IPS-18a (cell line): Measurements from ENCODE around the gene CELA1.
"Not testable (repeated sequence)": the region's sequence is repeated elsewhere in the genome, so short reads cannot be mapped to it uniquely, and the experiment has no call there.

ENCODE experiments used
- H3K27ac ChIP-seq: one replicate; pipeline ENCODE4 v1.5.1; 2013; ENCODE audit warnings: low read length
- H3K27me3 ChIP-seq: one replicate; pipeline ENCODE4 v1.6.1; 2013; ENCODE audit warnings: mild to moderate bottlenecking, low read length; ENCODE audit not compliant: control insufficient read depth, insufficient read depth
- H3K36me3 ChIP-seq: one replicate; pipeline ENCODE4 v1.6.1; 2013; ENCODE audit warnings: low read depth, low read length; ENCODE audit not compliant: control insufficient read depth
- H3K4me1 ChIP-seq: one replicate; pipeline ENCODE4 v1.6.1; 2013; ENCODE audit warnings: low read depth, low read length; ENCODE audit not compliant: control insufficient read depth
- H3K4me3 ChIP-seq: one replicate; pipeline ENCODE4 v1.5.1; 2013; ENCODE audit warnings: low read length
- H3K9ac ChIP-seq: one replicate; pipeline ENCODE4 v1.6.1; 2013; ENCODE audit warnings: mild to moderate bottlenecking, low read length, moderate library complexity
- H3K9me3 ChIP-seq: one replicate; pipeline ENCODE4 v1.6.1; 2013; ENCODE audit warnings: low read depth, low read length; ENCODE audit not compliant: control insufficient read depth

The CELA1 gene

DNA sequence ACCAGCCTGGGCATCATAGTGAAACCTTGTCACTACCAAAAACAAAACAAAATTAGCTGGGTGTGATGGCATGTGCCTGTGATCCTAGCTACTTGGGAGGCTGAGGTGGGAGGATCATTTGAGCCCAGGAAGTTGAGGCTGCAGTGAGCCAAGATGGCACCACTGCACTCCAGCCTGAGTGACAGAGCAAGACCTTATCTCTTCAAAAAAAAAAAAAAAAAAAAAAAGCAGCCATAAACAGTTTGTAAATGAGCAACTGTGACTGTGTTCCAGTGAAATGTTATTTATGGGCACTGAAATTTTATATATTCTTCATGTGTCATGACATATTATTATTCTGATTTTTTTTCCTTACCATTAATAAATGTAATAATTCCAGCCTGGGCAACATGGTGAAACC is 9.1 kb downstream of the CELA1 start:
- not testable (repeated sequence) for H3K9me3 ChIP-seq, H3K27me3 ChIP-seq, H3K4me1 ChIP-seq, H3K4me3 ChIP-seq, H3K9ac ChIP-seq, H3K27ac ChIP-seq, H3K36me3 ChIP-seq

DNA sequence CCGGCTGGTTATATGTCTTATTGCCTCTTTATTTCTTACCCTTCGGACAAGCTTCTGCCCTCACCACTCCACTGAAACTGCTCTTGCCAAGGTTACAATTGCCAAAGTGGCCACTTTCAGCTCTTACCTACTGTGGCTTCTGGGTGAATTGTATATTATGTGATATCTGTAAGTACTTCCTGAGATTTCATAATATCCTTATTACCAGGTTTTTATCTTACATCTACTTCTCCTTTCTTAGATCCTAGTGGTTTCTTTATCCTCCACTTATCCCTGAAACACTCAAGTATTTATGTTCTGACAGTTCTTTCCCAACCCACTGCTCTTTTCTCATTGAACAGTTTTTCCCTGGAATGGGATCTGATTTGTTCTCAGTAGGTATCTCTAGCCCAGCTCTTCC is 10.5 kb downstream of the CELA1 start:
- no peak overlapping the region for H3K27ac ChIP-seq

GRCh38 chr12:51334764-51335163 is 11.7 kb downstream of the CELA1 start:
- no peaks in the 10 kb centered on the region for H3K36me3 ChIP-seq
- H3K27me3 ChIP-seq, result no peaks in the 10 kb centered on the region
- H3K4me1 ChIP-seq, result no peaks in the 10 kb centered on the region
- H3K27ac ChIP-seq, result no peak overlapping the region
- no peak overlapping the region for H3K4me3 ChIP-seq
- H3K9me3 ChIP-seq, result no peaks in the 10 kb centered on the region
- H3K9ac ChIP-seq, result no peak overlapping the region

More for the DNA sequence above, 10.5 kb downstream of the CELA1 start:
- Histone ChIP-seq H3K27me3 (no peaks in the 10 kb centered on the region), H3K4me3 (no peak overlapping the region), H3K9me3 (no peaks in the 10 kb centered on the region), H3K36me3 (no peaks in the 10 kb centered on the region), H3K4me1 (peaks cover under 1% of the 10 kb centered on the region), H3K9ac (no peak overlapping the region)

GRCh38 chr12:51333536-51333935 is 12.9 kb downstream of the CELA1 start:
- Histone ChIP-seq H3K27me3 (no peaks in the 10 kb centered on the region), H3K9ac (no peak overlapping the region), H3K27ac (no peak overlapping the region), H3K4me1 (no peaks in the 10 kb centered on the region), H3K36me3 (no peaks in the 10 kb centered on the region), H3K4me3 (no peak overlapping the region), H3K9me3 (no peaks in the 10 kb centered on the region)

GRCh38 chr12:51330186-51330585 is 16.3 kb downstream of the CELA1 start:
- Histone ChIP-seq H3K4me3 (no peak overlapping the region), H3K9ac (no peak overlapping the region), H3K27ac (no peak overlapping the region), H3K27me3 (no peaks in the 10 kb centered on the region), H3K4me1 (no peaks in the 10 kb centered on the region), H3K36me3 (no peaks in the 10 kb centered on the region), H3K9me3 (no peaks in the 10 kb centered on the region)

GRCh38 chr12:51329742-51330141 is 16.7 kb downstream of the CELA1 start:
- no peak overlapping the region for H3K4me3 ChIP-seq
- H3K9ac ChIP-seq, result no peak overlapping the region

GRCh38 chr12:51328587-51328986 is 17.9 kb downstream of the CELA1 start:
- Histone ChIP-seq H3K9ac (no peak overlapping the region), H3K9me3 (no peaks in the 10 kb centered on the region), H3K4me1 (no peaks in the 10 kb centered on the region), H3K36me3 (no peaks in the 10 kb centered on the region), H3K27ac (no peak overlapping the region), H3K27me3 (no peaks in the 10 kb centered on the region), H3K4me3 (no peak overlapping the region)

More at GRCh38 chr12:51329742-51330141, 16.7 kb downstream of the CELA1 start:
- H3K27ac ChIP-seq, result no peak overlapping the region
- no peaks in the 10 kb centered on the region for H3K36me3 ChIP-seq
- no peaks in the 10 kb centered on the region for H3K9me3 ChIP-seq
- H3K4me1 ChIP-seq, result no peaks in the 10 kb centered on the region
- no peaks in the 10 kb centered on the region for H3K27me3 ChIP-seq

GRCh38 chr12:51326698-51327439 is 19.6 kb downstream of the CELA1 start:
- Histone ChIP-seq H3K9ac (no peak overlapping the region), H3K4me1 (no peaks in the 10 kb centered on the region), H3K4me3 (no peak overlapping the region), H3K27me3 (no peaks in the 10 kb centered on the region), H3K36me3 (no peaks in the 10 kb centered on the region), H3K27ac (no peak overlapping the region), H3K9me3 (no peaks in the 10 kb centered on the region)

DNA sequence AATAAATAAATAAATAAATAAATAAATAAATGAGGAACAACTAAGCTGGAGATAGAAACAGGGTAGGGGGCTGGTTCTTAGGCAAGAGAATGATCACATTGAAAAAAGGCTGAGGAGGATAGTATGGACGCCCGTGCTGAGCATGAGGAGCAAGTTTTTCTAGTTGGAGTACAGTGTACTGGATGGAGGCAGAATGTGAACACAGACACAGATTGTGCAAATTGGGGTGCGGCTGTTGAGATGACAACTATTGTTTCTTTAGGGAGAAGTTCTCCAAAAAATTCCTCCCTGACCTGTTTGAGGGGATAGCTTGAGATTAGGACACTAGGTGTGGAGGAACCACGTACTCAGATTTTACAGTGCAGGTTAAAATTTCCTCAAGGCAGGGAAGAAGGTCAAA is 21.5 kb downstream of the CELA1 start:
- H3K4me1 ChIP-seq, result peaks cover 9% of the 10 kb centered on the region
- no peaks in the 10 kb centered on the region for H3K36me3 ChIP-seq
- no peaks in the 10 kb centered on the region for H3K9me3 ChIP-seq
- no peaks in the 10 kb centered on the region for H3K27me3 ChIP-seq
- H3K4me3 ChIP-seq, result no peak overlapping the region
- no peak overlapping the region for H3K9ac ChIP-seq
- no peak overlapping the region for H3K27ac ChIP-seq

DNA sequence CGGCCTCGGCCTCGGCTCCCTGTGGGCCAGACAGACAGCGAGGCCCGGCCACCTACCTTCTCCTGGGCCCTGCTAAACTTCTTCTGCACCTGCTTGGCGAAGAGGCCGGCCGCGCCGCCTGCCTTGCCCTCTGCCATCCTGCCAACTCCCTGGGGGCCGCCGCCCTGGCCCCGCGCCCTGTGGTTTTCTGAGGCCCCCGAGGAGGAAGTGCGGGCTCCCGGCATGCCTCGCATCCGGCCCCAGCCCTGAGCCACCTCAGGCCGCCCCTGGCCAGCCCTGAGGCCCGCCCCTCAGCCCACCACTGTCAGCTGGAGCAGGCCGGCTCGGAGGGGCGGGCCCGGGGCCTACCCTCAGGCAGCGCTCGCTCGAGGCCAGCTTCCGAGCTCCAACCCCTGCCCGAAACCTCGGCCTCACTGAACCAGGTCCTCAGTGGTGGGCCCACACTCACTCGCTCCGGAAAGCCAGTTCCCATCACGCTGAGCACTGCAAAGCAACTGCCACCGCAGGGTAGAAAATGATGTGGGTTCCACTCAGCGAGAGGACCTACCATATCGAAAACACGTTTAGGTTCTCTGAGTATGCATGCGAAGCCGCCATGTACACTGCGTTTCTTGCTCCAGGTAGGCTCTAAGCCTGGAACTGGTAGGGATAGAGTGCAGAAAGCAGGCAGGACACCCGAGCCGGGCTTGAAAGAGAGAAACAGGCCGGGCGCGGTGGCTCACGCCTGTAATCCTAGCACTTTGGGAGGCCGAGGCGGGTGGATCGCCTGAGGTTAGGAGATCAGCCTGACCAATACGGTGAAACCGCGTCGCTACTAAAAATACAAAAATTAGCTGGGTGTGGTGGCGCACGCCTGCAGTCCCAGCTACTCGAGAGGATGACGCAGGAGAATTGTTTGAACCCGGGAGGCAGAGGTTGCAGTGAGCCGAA is 22.2 kb downstream of the CELA1 start, which contains the start of gene BIN2:
BIN2 (minus strand) TSS at position 209 of the 930 bp plus-strand sequence; CDS start at position 137, 72 bp downstream.
- Histone ChIP-seq H3K9ac (no peak within 1 kb of the TSS), H3K27me3 (no peaks in the 10 kb centered on the region), H3K4me3 (no peak within 1 kb of the TSS), H3K36me3 (no peaks in the 10 kb centered on the region), H3K9me3 (no peaks in the 10 kb centered on the region), H3K4me1 (peaks cover 9% of the 10 kb centered on the region), H3K27ac (no peak within 1 kb of the TSS)

DNA sequence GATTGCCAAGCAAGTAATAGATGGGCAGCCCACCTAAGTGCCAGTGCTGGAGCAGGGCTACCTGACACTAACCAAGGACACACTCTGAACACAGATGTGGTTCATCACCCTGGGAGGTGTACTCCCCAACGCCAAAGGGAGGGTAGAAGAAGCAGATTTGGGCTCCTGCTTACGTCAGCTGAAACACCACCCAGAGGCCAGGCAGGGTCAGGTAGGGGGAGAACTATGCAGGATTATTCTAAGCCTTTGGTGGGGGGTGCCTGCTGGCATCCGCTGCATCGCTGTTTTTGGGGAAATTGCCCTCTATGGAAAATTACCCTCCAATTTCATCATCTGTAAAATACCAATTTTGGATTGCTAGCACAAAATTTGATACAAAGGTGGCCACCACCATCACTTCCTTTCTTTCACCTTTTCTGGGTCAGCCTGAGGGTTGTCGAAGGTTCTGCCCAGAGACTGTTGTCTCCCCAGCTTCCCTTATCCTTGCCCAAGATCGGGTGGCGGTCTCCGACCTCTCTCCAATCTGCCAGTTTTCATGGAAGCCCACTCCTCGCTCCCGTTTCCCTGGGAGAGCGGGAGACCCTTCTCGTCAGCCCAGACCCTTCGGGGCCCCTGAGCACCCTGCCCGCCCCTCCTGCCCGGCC is 23.0 kb downstream of the CELA1 start:
- H3K4me1 ChIP-seq, result peaks cover 14% of the 10 kb centered on the region
- no peak overlapping the region for H3K9ac ChIP-seq
- no peak overlapping the region for H3K4me3 ChIP-seq

More for the DNA sequence above, 23.0 kb downstream of the CELA1 start:
- Histone ChIP-seq H3K27me3 (no peaks in the 10 kb centered on the region), H3K36me3 (no peaks in the 10 kb centered on the region), H3K27ac (no peak overlapping the region), H3K9me3 (no peaks in the 10 kb centered on the region)
